K562 (cell line): ENCODE results near the gene WDR83. TPM values are rescaled to one million over a fixed set of nuclear protein-coding genes. Genes with fewer than 3 reads are reported as not detected.

ENCODE experiments used
- ATAC-seq: fragments of 200-7000 bp; cut with Tn5 transposase; 3 replicates; pipeline ENCODE4 v1.9.1; 2020; ENCODE audit warnings: moderate library complexity
- BruUV-seq: library from RNA; stranded (reverse); fragments of 400-500 nt; replicated peaks from 2 replicates; lab custom pipeline; 2021; lab: Mats Ljungman, UMichigan
- CTCF ChIA-PET: fragments of 300-600 bp; formaldehyde crosslinking; extraction: SDS; loops from one replicate; lab custom pipeline; 2021; ENCODE audit warnings: low intra/inter-chr PET ratio; lab: Yijun Ruan, JAX
- POLR2A ChIA-PET: fragments of 300-600, 350-650 bp; sonication (Branson Sonifier 250); formaldehyde crosslinking; extraction: SDS; loops from one replicate; lab custom pipeline; 2021; ENCODE audit warnings: antibody characterized with exemption, inconsistent platforms; lab: Yijun Ruan, JAX
- DNase-seq, 4 experiments: peaks; one replicate each; pipeline versions ENCODE4 v3.0.0 to v3.0.0-alpha.2; 2011 to 2018; ENCODE audit warnings: low spot score in 3 of 4, mixed read lengths in 3 of 4; ENCODE audit errors: extremely low read depth in 1 of 4
- FAIRE-seq: peaks from 2 replicates; lab custom pipeline; 2011; peaks lifted over from hg19 to GRCh38; lab: Jason Lieb, UNC
- H2AFZ ChIP-seq: 2 replicates; pipeline ENCODE4 v1.6.0; 2011; ENCODE audit warnings: low read depth, low read length, control low read depth, inconsistent platforms
- H3K27ac ChIP-seq: fragments of 200-600 bp; 3 replicates; pipeline ENCODE4 v1.8.0; 2011; ENCODE audit warnings: low read depth, mild to moderate bottlenecking, control low read depth, inconsistent platforms, low read length, moderate library complexity, mixed read lengths; ENCODE audit errors: extremely low read depth
- H3K27me3 ChIP-seq, 2 experiments: fragments of 300-600 bp in 1 of 2; 2 replicates in 1 of 2; 3 replicates in 1 of 2; pipeline versions ENCODE4 v1.6.0 to v1.8.0; 2011; ENCODE audit warnings: inconsistent platforms in 2 of 2, low read length in 2 of 2, mild to moderate bottlenecking in 1 of 2, mixed read lengths in 1 of 2, moderate library complexity in 1 of 2; ENCODE audit not compliant: control insufficient read depth in 2 of 2, insufficient read depth in 2 of 2
- H3K36me3 ChIP-seq: fragments of 300-600 bp; 3 replicates; pipeline ENCODE4 v1.8.0; 2011; ENCODE audit warnings: mild to moderate bottlenecking, low read length, inconsistent platforms; ENCODE audit not compliant: control insufficient read depth, insufficient read depth
- H3K4me1 ChIP-seq, 2 experiments: fragments of 200-600 bp in 1 of 2; replicated peaks in 1 of 2; 2 replicates in 1 of 2; 3 replicates in 1 of 2; pipeline versions ENCODE4 v1.5.1 to v1.8.0; 2011; ENCODE audit warnings: inconsistent platforms in 2 of 2, low read length in 2 of 2, mild to moderate bottlenecking in 1 of 2, mixed read lengths in 1 of 2, moderate library complexity in 1 of 2; ENCODE audit not compliant: control insufficient read depth in 2 of 2, insufficient read depth in 2 of 2
- H3K4me2 ChIP-seq: 2 replicates; pipeline ENCODE4 v1.6.1; 2011; ENCODE audit warnings: low read length, control low read depth, inconsistent platforms, mixed read lengths; ENCODE audit not compliant: insufficient read depth
- H3K4me3 ChIP-seq: fragments of 200-600 bp; sonication (generic), shearing (Covaris generic); 2 replicates; pipeline ENCODE4 v1.5.1; 2016; ENCODE audit warnings: control low read depth, inconsistent platforms
- H3K79me2 ChIP-seq: fragments of 200-600 bp; 3 replicates; pipeline ENCODE4 v1.8.0; 2011; ENCODE audit warnings: low read length, inconsistent platforms; ENCODE audit not compliant: control insufficient read depth, insufficient read depth
- H3K9ac ChIP-seq, 2 experiments: 2 replicates each; pipeline versions ENCODE4 v1.6.0 to v1.6.1; 2011; ENCODE audit warnings: low read depth in 2 of 2, low read length in 2 of 2, control low read depth in 1 of 2, inconsistent platforms in 1 of 2, mild to moderate bottlenecking in 1 of 2, mixed read lengths in 1 of 2; ENCODE audit not compliant: insufficient read depth in 1 of 2
- H3K9me1 ChIP-seq: one replicate; pipeline ENCODE4 v1.6.0; 2011; ENCODE audit warnings: inconsistent platforms, mild to moderate bottlenecking, low read length, moderate library complexity; ENCODE audit not compliant: control insufficient read depth, insufficient read depth
- H3K9me3 ChIP-seq: replicated peaks from 2 replicates; pipeline ENCODE4 v1.5.1; 2011; ENCODE audit warnings: low read depth, low read length, inconsistent platforms; ENCODE audit not compliant: control insufficient read depth, insufficient read depth
- H4K20me1 ChIP-seq: replicated peaks from 2 replicates; pipeline ENCODE4 v1.6.1; 2011; ENCODE audit warnings: low read length, inconsistent platforms, mixed read lengths; ENCODE audit not compliant: control insufficient read depth, insufficient read depth
- CREB1 ChIP-seq, 2 experiments: sonication (generic) in 1 of 2; formaldehyde crosslinking in 1 of 2; IDR thresholded peaks; 2 replicates each; pipeline versions ENCODE4 v1.6.1 to v1.8.0; 2012 to 2022; ENCODE audit warnings: inconsistent platforms in 1 of 2, mild to moderate bottlenecking in 1 of 2, missing genetic modification reagents in 1 of 2, moderate library complexity in 1 of 2
- HDAC2 ChIP-seq: fragments of 450-650 bp; IDR thresholded peaks from 2 replicates; pipeline ENCODE4 v1.6.1; 2016; ENCODE audit warnings: mild to moderate bottlenecking
- UBTF ChIP-seq, 2 experiments: IDR thresholded peaks; 2 replicates each; pipeline ENCODE4 v1.6.1; 2012; ENCODE audit warnings: improper control_type of control experiment in 2 of 2, low read depth in 2 of 2, low read length in 2 of 2, borderline replicate concordance in 1 of 2
- ZNF121 ChIP-seq: sonication (generic); formaldehyde crosslinking; conservative IDR thresholded peaks from 2 replicates; pipeline ENCODE4 v1.8.0; 2022; ENCODE audit warnings: missing genetic modification reagents
- WGBS: fragments of 100-300 bp; shearing (Covaris generic); methylation state at CpG from one replicate; pipeline ENCODE4 v1.1.6; 2016; ENCODE audit warnings: low coverage, mixed read lengths; ENCODE audit not compliant: insufficient coverage; ENCODE audit errors: missing lambda C conversion rate; 5-methylcytosine and 5-hydroxymethylcytosine counted together
- in situ Hi-C: fragments of 300-500 bp; cut with MboI; formaldehyde crosslinking; loops from 4 replicates; pipeline ENCODE4 v1.15.0; 2018; ENCODE audit warnings: inconsistent platforms, mixed read lengths
- intact Hi-C: fragments of 100-400 bp; cut with micrococcal nuclease; formaldehyde crosslinking; loops from 2 replicates; pipeline ENCODE4 v1.14.2; 2022
- polyA plus RNA-seq, 8 experiments: library from polyadenylated mRNA; depleted of rRNA in 4 of 8; stranded (reverse) in 5 of 8; unstranded in 3 of 8; fragments of >200 nt; fragmentation: Nextera tagmentation in 2 of 8; fragmentation: Illumina TruSeq in 1 of 8; extraction: Ambion mirVana in 2 of 8; extraction: Trizol in 1 of 8; gene quantifications; 2 replicates each; pipeline versions ENCODE4 v1.2.1 to v1.2.3, GENCODE V29; 2011 to 2014; ENCODE audit warnings: inconsistent platforms in 1 of 8, missing spikeins in 1 of 8
- total RNA-seq, 7 experiments: library from RNA; depleted of rRNA in 6 of 7; stranded (reverse); fragments of >200 nt in 6 of 7; fragmentation: Illumina TruSeq in 2 of 7; extraction: Trizol in 2 of 7; gene quantifications; 2 replicates each; pipeline versions ENCODE4 v1.2.1 to v1.2.3, GENCODE V29; 2011 to 2021; ENCODE audit warnings: low replicate concordance in 1 of 7

WDR83 gene
- total and polyA plus RNA-seq, 9 of the 15 experiments (the other 6 are each of a cell fraction or from before 2014, with no cell fraction given) = 0.52 to 21.3 (median 4.2) TPM

GRCh38 chr19:12636631-12637030 is 30.0 kb upstream of the WDR83 start (continued):
- TF ChIP-seq UBTF (IDR thresholded peaks at IDR 0.05; ENCODE audit: borderline replicate concordance in 1 of 2, low read depth in 2 of 2, low read length in 2 of 2) = no peak
- TF ChIP-seq CREB1 (IDR thresholded peaks at IDR 0.05) = no peak
- TF ChIP-seq CREB1 (CRISPR knock-in tag; IDR thresholded peaks at IDR 0.05) = no peak

- no peak for DNase-seq
- Histone ChIP-seq H3K9me3 (0 out of 2 replicates have a peak, but pooled peaks cover 6% of the 10 kb centered on the region), H3K36me3 (no peaks in the 10 kb centered on the region), H2AFZ (no peak overlapping the region), H3K27ac (no peak overlapping the region), H3K9ac (no peak overlapping the region), H3K4me3 (no peak overlapping the region), H4K20me1 (no peaks in the 10 kb centered on the region), H3K4me2 (no peak overlapping the region), H3K79me2 (no peaks in the 10 kb centered on the region), H3K9me1 (no peaks in the 10 kb centered on the region), H3K27me3 (no peaks in the 10 kb centered on the region), H3K4me1 (peaks cover 2 to 13% of the 10 kb centered on the region in 2 experiments; a peak in 2 of 5 replicates)
- no peak for ATAC-seq
- POLR2A ChIA-PET = no interaction called here
- intact Hi-C loops (no loop called here), in situ Hi-C loops (no loop called here)
- FAIRE-seq = no peak
- no TSS peak for BruUV-seq
- WGBS = 75% methylated on average over 18 of the region's 22 CpGs
- CTCF ChIA-PET = no interaction called here
- TF ChIP-seq ZNF121 (CRISPR knock-in tag) (peak; percentile 93), HDAC2 (no peak)
Measured at GRCh38 chr19:12638611-12639182, 27.9 kb upstream of the WDR83 start.
